Parathyroid adenoma (tissue), 2 donors: ENCODE data around the gene MTHFR.
A peak's percentile ranks its signal among the peaks of the same experiment; 100 is the strongest.

Experiments used
- H2AFZ ChIP-seq: fragments of 300-600 bp; sonication (generic); one replicate; pipeline ENCODE4 v1.7.0; 2017; ENCODE audit warnings: antibody characterized with exemption, mild to moderate bottlenecking
- H3K27ac ChIP-seq: fragments of 300-600 bp; sonication (generic); one replicate; pipeline ENCODE4 v1.7.0; 2017
- H3K27me3 ChIP-seq: fragments of 300-600 bp; sonication (generic); one replicate; pipeline ENCODE4 v1.7.0; 2017; ENCODE audit warnings: low read length; ENCODE audit not compliant: control insufficient read depth, insufficient read depth
- H3K36me3 ChIP-seq: fragments of 300-600 bp; sonication (generic); one replicate; pipeline ENCODE4 v1.7.0; 2017; ENCODE audit warnings: low read length; ENCODE audit not compliant: control insufficient read depth, insufficient read depth
- H3K4me1 ChIP-seq: fragments of 300-600 bp; sonication (generic); one replicate; pipeline ENCODE4 v1.7.0; 2017; ENCODE audit warnings: control low read depth
- H3K4me2 ChIP-seq: fragments of 300-600 bp; sonication (generic); one replicate; pipeline ENCODE4 v1.7.0; 2017; ENCODE audit warnings: low read length
- H3K4me3 ChIP-seq: fragments of 300-600 bp; sonication (generic); one replicate; pipeline ENCODE4 v1.7.0; 2017; ENCODE audit warnings: low read depth, low read length
- H3K79me2 ChIP-seq: fragments of 300-600 bp; sonication (generic); one replicate; pipeline ENCODE4 v1.7.0; 2017; ENCODE audit warnings: control low read depth
- H3K9ac ChIP-seq: fragments of 300-600 bp; sonication (generic); one replicate; pipeline ENCODE4 v1.7.0; 2017; ENCODE audit warnings: mild to moderate bottlenecking
- H3K9me3 ChIP-seq: fragments of 300-600 bp; sonication (generic); one replicate; pipeline ENCODE4 v1.7.0; 2017; ENCODE audit warnings: low read length; ENCODE audit not compliant: control insufficient read depth
- TF ChIP-seq, protein P1 (sequence below): fragments of 300-600 bp; sonication (generic); IDR thresholded peaks from one replicate; pipeline ENCODE4 v1.7.0; 2017; ENCODE audit warnings: antibody characterized with exemption, mild to moderate bottlenecking
- donor health status: primary hyperparathyroidism.

MTHFR gene

DNA sequence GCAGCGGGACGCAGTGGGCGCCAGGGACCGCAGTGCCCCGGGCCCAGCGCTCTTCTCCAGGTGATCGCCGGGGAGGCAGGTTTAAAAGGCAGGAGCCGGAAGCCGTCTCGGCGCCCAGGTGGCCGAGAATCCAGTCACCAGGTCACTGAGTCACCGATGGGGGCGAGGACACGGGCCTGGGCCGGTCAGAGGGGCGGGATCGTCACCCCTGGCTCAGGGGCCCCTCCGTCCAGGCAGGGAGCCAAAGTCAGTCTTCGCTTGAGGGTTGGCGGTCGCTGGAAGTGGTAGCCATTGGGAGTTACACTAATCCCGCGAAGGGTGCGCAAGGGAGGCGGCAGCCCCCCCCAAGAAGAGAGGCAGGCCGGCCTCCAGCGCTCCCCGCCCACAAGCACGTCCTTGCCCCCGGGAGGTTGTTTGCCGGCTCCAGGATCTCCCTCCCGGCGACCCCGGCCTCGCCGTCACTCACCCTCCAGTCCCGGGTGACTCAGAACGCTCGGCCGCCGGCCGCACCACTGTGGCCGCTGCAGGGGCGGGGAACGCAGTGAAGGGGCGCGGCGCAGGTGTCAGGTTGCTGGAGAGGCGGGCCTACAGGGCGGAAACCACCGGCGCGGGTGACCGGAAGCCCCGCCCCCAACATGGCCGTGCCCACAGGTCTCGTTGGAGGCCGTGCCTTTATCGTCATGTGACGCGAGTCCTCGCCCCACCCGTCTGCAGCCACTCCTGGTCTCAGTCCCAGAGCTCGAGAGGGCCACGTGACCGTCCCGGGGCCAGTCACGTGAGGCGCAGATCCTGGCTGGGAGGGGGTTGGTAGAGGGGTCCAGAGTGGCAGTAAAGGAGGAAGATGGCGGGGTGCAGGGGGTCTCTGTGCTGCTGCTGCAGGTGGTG is at the start of gene MTHFR, which contains the start of gene CLCN6:
TSS of gene MTHFR (minus strand) at position 543 of the 885 bp plus-strand sequence. CDS start 2,848 bp downstream, outside the sequence.
TSS of gene CLCN6 (plus strand) at position 770 of the 885 bp plus-strand sequence. CDS start at position 842, 72 bp downstream.
- H3K27me3 ChIP-seq, result no peaks in the 10 kb centered on the region
- H3K4me1 ChIP-seq, result peaks cover 6% of the 10 kb centered on the region
- peak within 1 kb of the TSS; percentile 90 for H3K27ac ChIP-seq
- TF ChIP-seq, protein P1, sequence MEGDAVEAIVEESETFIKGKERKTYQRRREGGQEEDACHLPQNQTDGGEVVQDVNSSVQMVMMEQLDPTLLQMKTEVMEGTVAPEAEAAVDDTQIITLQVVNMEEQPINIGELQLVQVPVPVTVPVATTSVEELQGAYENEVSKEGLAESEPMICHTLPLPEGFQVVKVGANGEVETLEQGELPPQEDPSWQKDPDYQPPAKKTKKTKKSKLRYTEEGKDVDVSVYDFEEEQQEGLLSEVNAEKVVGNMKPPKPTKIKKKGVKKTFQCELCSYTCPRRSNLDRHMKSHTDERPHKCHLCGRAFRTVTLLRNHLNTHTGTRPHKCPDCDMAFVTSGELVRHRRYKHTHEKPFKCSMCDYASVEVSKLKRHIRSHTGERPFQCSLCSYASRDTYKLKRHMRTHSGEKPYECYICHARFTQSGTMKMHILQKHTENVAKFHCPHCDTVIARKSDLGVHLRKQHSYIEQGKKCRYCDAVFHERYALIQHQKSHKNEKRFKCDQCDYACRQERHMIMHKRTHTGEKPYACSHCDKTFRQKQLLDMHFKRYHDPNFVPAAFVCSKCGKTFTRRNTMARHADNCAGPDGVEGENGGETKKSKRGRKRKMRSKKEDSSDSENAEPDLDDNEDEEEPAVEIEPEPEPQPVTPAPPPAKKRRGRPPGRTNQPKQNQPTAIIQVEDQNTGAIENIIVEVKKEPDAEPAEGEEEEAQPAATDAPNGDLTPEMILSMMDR, result no peak
- peak within 1 kb of the TSS; percentile 89 for H3K4me3 ChIP-seq
- H3K4me2 ChIP-seq, result peak within 1 kb of the TSS; percentile 93
- H3K79me2 ChIP-seq, result no peaks in the 10 kb centered on the region
- no peaks in the 10 kb centered on the region for H3K9me3 ChIP-seq
- peak within 1 kb of the TSS; percentile 53 for H3K9ac ChIP-seq
- H2AFZ ChIP-seq, result peak within 1 kb of the TSS; percentile 84
- H3K36me3 ChIP-seq, result no peaks in the 10 kb centered on the region

DNA sequence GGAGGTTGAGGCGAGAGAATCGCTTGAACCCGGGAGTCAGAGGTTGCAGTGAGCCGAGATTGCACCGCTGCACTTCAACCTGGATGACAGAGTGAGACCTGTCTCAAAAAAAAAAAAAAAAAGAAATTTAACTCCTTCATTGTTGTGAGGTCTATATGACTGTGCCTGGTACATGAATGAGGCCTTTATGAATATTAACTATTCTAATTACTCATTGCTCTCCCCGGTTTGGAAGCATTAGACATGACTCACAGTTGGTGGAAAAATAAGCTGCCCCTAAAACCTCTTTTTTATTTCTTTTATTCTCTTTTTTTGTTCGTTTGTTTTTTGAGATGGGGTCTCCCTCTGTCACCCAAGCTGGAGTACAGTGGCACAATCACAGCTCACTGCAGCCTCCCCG is 49.7 kb upstream of the MTHFR start:
- Histone ChIP-seq H3K9ac (no peak overlapping the region), H3K27ac (no peak overlapping the region), H3K4me1 (no peaks in the 10 kb centered on the region), H3K36me3 (no peaks in the 10 kb centered on the region), H3K9me3 (no peaks in the 10 kb centered on the region), H2AFZ (no peak overlapping the region), H3K27me3 (no peaks in the 10 kb centered on the region), H3K4me3 (no peak overlapping the region), H3K79me2 (no peaks in the 10 kb centered on the region), H3K4me2 (no peak overlapping the region)
- TF ChIP-seq, protein P1, result no peak

DNA sequence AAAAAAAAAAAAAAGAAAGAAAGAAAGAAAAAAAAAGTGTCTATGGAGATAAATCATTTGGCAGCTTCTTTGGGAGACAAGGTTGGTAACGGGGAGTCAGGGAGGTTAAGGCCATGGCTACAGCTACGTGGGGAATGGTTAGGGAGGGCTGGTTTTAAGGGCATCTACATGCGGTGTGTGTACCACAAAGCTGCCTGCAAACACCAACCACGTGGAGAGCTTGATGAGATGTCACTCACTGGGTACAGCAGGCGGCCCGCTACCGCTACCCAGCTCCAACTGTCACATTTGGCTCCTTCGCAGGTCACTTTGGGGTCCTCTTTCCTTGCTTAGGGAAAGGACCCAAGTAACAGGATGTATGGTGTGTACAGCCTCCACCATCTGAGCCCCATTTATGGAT is 48.8 kb upstream of the MTHFR start:
- no peak overlapping the region for H2AFZ ChIP-seq
- no peak overlapping the region for H3K9ac ChIP-seq
- H3K4me2 ChIP-seq, result no peak overlapping the region
- H3K4me3 ChIP-seq, result no peak overlapping the region
- H3K27me3 ChIP-seq, result no peaks in the 10 kb centered on the region
- no peaks in the 10 kb centered on the region for H3K79me2 ChIP-seq
- no peaks in the 10 kb centered on the region for H3K9me3 ChIP-seq
- TF ChIP-seq, protein P1, result no peak
- H3K4me1 ChIP-seq, result no peaks in the 10 kb centered on the region
- H3K36me3 ChIP-seq, result no peaks in the 10 kb centered on the region
- no peak overlapping the region for H3K27ac ChIP-seq

DNA sequence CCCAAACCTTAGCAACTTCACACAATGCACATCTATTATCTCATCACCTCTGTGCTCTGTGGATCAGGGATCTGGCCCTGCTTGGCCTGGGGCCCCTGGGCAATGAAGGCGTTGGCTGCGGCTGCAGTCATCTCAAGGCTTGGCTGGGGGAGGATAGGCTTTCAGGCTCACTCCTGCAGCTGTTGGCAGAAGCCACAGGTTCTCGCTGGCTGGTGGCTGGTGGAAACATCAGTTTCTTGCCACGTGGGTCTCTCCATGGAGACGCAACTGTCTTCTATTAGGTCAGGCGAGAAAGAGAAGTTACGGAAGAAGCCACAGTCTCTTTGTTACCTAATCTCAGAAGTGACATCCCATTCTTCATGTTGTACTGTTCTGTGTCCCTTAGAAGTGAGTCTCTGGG is 45.4 kb upstream of the MTHFR start:
- Histone ChIP-seq H3K4me3 (no peak overlapping the region), H3K4me1 (no peaks in the 10 kb centered on the region), H3K36me3 (no peaks in the 10 kb centered on the region), H3K4me2 (no peak overlapping the region), H3K27me3 (no peaks in the 10 kb centered on the region), H3K9me3 (no peaks in the 10 kb centered on the region), H2AFZ (no peak overlapping the region), H3K27ac (no peak overlapping the region), H3K79me2 (no peaks in the 10 kb centered on the region), H3K9ac (no peak overlapping the region)
- TF ChIP-seq, protein P1, result no peak
